HepG2 (cell line): ENCODE results near the gene HNRNPA2B1.

Experiments
- BHLHE40 ChIP-seq: IDR thresholded peaks from 2 replicates; pipeline ENCODE4 v1.6.1; 2011; ENCODE audit warnings: low read length, improper control_type of control experiment
- BRCA1 ChIP-seq: sonication (generic); formaldehyde crosslinking; IDR thresholded peaks from 2 replicates; pipeline ENCODE4 v1.4.0; 2020; ENCODE audit warnings: missing genetic modification reagents
- KAT8 ChIP-seq: IDR thresholded peaks from 2 replicates; pipeline ENCODE4 v1.6.1; 2016; ENCODE audit warnings: missing genetic modification reagents, missing compliant biosample characterization
- NR2C2 ChIP-seq: sonication (generic); formaldehyde crosslinking; IDR thresholded peaks from 2 replicates; pipeline ENCODE4 v1.4.0; 2020; ENCODE audit warnings: missing genetic modification reagents, mild to moderate bottlenecking, moderate library complexity, borderline replicate concordance
- ZNF788 ChIP-seq: sonication (generic); formaldehyde crosslinking; IDR thresholded peaks from 2 replicates; pipeline ENCODE4 v1.5.0; 2020; ENCODE audit warnings: mild to moderate bottlenecking, missing genetic modification reagents, borderline replicate concordance

DNA sequence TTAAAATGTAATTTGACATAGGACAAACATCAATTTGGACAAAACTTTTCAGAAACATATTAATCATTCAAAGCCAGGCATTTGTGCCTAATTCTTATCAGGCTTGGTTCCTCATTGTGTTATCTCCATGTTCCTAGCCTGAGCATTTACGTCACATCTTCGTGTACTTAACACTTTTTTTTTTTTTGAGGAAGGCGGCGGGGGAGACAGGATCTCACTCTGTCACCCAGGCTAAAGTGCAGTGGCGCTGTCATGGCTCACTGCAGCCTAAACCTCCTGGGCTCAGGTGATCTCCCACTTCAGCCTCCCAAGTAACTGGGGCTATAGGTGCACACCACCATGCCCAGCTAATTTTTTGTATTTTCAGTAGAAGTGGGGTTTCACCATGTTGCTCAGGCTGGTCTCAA, 19.8 kb downstream of the HNRNPA2B1 start:
- TF ChIP-seq BHLHE40 (no peak), KAT8 (CRISPR knock-in tag) (no peak), ZNF788 (no peak), NR2C2 (CRISPR knock-in tag) (no peak), BRCA1 (CRISPR knock-in tag) (no peak)
